Muscle layer of colon (tissue), 2 donors: ENCODE measurements around the gene ASB6.

ENCODE experiments used
- H3K27ac ChIP-seq: one replicate; pipeline ENCODE4 v1.7.0; 2013; ENCODE audit warnings: low read depth, mild to moderate bottlenecking, low read length, moderate library complexity
- H3K27me3 ChIP-seq, 2 donors: one replicate each; pipeline ENCODE4 v1.7.0; 2013; ENCODE audit warnings: low read length in 2 of 2, mild to moderate bottlenecking in 2 of 2; ENCODE audit not compliant: insufficient read depth in 2 of 2, control insufficient read depth in 1 of 2
- H3K36me3 ChIP-seq: one replicate; pipeline ENCODE4 v1.7.0; 2013; ENCODE audit warnings: mild to moderate bottlenecking, low read length; ENCODE audit not compliant: insufficient read depth
- H3K4me1 ChIP-seq: one replicate; pipeline ENCODE4 v1.7.0; 2013; ENCODE audit warnings: mild to moderate bottlenecking, low read length; ENCODE audit not compliant: insufficient read depth
- H3K4me3 ChIP-seq, 2 donors: one replicate each; pipeline ENCODE4 v1.7.0; 2013; ENCODE audit warnings: low read length in 2 of 2, low read depth in 1 of 2, mild to moderate bottlenecking in 1 of 2, moderate library complexity in 1 of 2
- H3K9ac ChIP-seq: one replicate; pipeline ENCODE4 v1.7.0; 2013; ENCODE audit warnings: low read length
- H3K9me3 ChIP-seq: one replicate; pipeline ENCODE4 v1.7.0; 2013; ENCODE audit warnings: mild to moderate bottlenecking, low read length
- donor health status: abdominal sarcoma.
- donor health status: Adenocarcinoma of cecum.

Gene ASB6

DNA sequence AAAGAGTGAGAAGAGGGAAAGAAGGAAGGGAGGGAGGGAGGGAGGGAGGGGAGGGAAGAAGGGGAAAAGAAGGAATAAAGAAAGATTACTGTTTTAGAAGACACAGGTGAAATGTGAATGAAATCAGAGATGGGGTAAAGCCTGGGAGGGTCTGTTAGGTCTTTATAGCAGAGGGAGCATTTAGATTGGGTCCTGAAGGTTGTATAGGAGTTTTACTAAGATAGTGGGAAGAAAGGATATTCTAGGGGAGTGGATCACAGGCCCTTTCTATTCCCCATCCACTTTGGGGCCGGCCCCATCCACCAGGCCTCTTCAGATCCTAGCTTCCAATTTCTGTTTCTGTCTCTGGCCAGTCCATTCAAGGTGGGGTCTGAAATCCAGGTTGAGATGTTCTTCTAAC lies 56.6 kb downstream of the ASB6 start:
- Histone ChIP-seq H3K9me3 (no peaks in the 10 kb centered on the region), H3K9ac (no peak overlapping the region), H3K27ac (no peak overlapping the region), H3K27me3 (no peaks in the 10 kb centered on the region), H3K4me1 (peaks cover 7% of the 10 kb centered on the region), H3K4me3 (no peak overlapping the region), H3K36me3 (no peaks in the 10 kb centered on the region)
